ENCODE results near the gene NINJ2. TPM values are rescaled to one million over a fixed set of nuclear protein-coding genes. Genes with fewer than 3 reads are reported as not detected.
A peak's percentile ranks its signal among the peaks of the same experiment; 100 is the strongest.

The NINJ2 gene
- total RNA-seq, 2 experiments from 2014 or later = 2.2 to 2.5 TPM

DNA sequence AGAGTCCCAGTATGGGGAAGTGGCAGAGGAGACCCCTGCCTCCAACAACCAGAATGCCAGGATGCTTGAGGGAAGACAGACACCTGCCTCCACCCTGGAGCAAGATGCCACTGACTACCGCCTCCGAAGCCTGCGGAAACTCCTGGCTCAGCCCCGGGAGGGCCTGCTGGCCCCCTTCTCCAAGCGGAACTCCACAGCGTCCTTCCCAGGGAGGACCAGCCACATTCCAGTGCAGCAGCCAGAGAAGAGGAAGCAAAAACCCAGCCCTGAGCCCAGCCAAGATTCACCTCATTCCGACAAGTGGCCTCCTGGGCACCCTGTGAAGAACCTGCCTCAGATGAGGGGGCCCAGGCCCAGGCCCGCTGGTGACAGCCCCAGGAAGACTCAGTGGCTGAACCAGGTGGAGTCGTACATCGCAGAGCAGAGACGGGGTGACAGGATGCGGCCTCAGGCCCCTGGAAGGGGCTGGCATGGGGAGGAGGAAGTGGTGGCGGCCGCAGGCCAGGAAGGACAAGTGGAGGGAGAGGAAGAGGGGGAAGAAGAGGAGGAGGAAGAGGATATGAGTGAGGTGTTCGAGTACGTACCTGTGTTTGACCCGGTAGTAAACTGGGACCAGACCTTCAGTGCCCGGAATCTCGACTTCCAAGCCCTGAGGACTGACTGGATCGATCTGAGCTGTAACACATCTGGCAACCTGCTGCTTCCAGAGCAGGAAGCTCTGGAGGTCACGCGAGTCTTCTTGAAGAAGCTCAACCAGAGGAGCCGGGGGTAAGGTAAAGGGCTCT is 109.8 kb downstream of the NINJ2 start:
- H3K27me3 Mint-ChIP-seq = no peaks in the 10 kb centered on the region
- H3K36me3 Mint-ChIP-seq (ENCODE audit: low read depth) = peaks cover 6% of the 10 kb centered on the region
- DNase-seq (peak; percentile 70), ATAC-seq (peak; percentile 84)
- peak overlapping the region; percentile 87 for H3K27ac Mint-ChIP-seq
- H3K4me1 Mint-ChIP-seq (ENCODE audit: low read depth) = peaks cover 42% of the 10 kb centered on the region
- intact Hi-C loops (cut with micrococcal nuclease) = no loop called here
- ChIA-PET CTCF (interaction anchor here (0.9 to 3.2 kb wide), 6 partner anchors 16 to 111 kb away, joined by 3 to 19 read pairs (median 8); no protein-coding TSS in a partner anchor), POLR2A (interaction anchor here (1.2 kb wide), 1 partner anchor 101 kb away, joined by 4 read pairs; no protein-coding TSS in a partner anchor)
- H3K4me3 Mint-ChIP-seq = peak overlapping the region; percentile 85
- TF ChIP-seq, protein P1, sequence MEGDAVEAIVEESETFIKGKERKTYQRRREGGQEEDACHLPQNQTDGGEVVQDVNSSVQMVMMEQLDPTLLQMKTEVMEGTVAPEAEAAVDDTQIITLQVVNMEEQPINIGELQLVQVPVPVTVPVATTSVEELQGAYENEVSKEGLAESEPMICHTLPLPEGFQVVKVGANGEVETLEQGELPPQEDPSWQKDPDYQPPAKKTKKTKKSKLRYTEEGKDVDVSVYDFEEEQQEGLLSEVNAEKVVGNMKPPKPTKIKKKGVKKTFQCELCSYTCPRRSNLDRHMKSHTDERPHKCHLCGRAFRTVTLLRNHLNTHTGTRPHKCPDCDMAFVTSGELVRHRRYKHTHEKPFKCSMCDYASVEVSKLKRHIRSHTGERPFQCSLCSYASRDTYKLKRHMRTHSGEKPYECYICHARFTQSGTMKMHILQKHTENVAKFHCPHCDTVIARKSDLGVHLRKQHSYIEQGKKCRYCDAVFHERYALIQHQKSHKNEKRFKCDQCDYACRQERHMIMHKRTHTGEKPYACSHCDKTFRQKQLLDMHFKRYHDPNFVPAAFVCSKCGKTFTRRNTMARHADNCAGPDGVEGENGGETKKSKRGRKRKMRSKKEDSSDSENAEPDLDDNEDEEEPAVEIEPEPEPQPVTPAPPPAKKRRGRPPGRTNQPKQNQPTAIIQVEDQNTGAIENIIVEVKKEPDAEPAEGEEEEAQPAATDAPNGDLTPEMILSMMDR (IDR thresholded peaks at IDR 0.05) = no peak
- no peaks in the 10 kb centered on the region for H3K9me3 Mint-ChIP-seq

DNA sequence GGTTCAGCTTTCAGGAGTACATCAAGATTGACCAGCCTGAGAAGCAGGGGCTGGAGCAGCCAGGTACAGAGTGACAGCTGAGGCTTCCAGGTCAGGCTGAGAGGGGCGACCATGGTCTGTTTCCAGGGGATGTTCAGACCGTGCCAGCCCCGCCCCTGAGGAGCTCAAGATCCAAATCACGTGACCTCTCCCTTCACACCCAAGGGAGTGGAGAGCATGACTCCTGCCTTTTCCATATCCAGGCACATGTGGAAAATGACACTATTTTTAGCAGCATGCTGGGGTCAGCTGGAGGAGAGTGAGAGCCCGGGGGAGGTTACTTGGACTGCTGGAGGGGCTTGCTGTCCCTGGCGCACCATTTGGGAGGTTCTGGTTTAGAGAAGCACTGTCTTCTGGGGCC is 110.8 kb downstream of the NINJ2 start:
- Mint-ChIP-seq H3K36me3 (ENCODE audit: low read depth) (peaks cover 6% of the 10 kb centered on the region), H3K4me1 (ENCODE audit: low read depth) (peaks cover 42% of the 10 kb centered on the region), H3K27ac (no peak overlapping the region), H3K27me3 (no peaks in the 10 kb centered on the region), H3K4me3 (peak overlapping the region; percentile 26), H3K9me3 (no peaks in the 10 kb centered on the region)
- TF ChIP-seq, protein P1 (IDR thresholded peaks at IDR 0.05) = no peak
- CTCF ChIA-PET = interaction anchor here (0.7 to 2.9 kb wide), 4 partner anchors 13 to 110 kb away, joined by 3 to 19 read pairs (median 9); no protein-coding TSS in a partner anchor
- intact Hi-C loops (cut with micrococcal nuclease) = no loop called here
- DNase-seq = no peak
- ATAC-seq = no peak
- POLR2A ChIA-PET = interaction anchor here (1.2 kb wide), 1 partner anchor 202 kb away, joined by 3 read pairs; no protein-coding TSS in a partner anchor

DNA sequence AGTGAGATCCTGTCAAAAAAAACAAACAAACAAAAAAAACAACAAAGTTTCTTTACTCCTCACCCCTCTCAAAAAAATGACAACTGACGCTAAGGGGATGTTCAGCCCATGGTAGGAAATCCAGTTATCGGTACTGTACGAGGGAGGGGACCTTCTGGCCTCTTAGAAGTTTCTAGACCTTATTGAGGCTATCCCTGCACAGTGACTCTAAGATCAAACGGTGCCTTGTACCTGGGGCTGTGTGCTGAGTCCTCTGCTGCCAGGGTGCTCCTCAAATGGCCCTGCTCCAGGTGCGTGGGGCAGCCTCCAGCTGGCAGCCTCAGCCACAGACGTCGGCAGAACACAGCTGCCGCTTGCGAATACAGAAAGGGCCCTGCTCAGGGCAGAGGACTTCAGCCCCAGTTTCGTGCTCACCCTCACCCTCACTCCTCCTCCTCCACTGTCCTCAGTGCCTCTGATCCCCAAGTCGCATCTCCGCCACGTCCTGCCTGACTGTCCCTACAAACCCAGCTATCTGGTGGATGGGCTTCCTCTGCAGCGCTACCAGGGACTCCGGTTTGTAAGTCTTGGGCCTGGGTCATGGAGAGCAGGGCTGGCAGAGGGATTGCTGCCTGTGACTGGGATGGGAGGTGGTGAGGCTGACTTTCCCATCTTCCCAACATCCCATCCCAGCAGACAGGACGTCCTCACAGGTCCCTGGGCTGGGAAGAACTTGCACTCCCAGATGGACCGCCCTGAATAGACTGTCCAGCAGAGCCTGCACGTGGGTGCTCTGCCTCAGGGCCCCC is 112.6 kb downstream of the NINJ2 start:
- H3K36me3 Mint-ChIP-seq (ENCODE audit: low read depth) = peaks cover 6% of the 10 kb centered on the region
- TF ChIP-seq, protein P1 (IDR thresholded peaks at IDR 0.05) = no peak
- H3K4me1 Mint-ChIP-seq (ENCODE audit: low read depth) = peaks cover 43% of the 10 kb centered on the region
- CTCF ChIA-PET = interaction anchor here (0.8 to 2.9 kb wide), 5 partner anchors 11 to 265 kb away, joined by 3 to 19 read pairs (median 7); no protein-coding TSS in a partner anchor
- DNase-seq (no peak), ATAC-seq (no peak)
- H3K27ac Mint-ChIP-seq = no peak overlapping the region
- H3K9me3 Mint-ChIP-seq = no peaks in the 10 kb centered on the region
- no peak overlapping the region for H3K4me3 Mint-ChIP-seq
- POLR2A ChIA-PET = no interaction called here
- H3K27me3 Mint-ChIP-seq = peaks cover 4% of the 10 kb centered on the region
- intact Hi-C loops (cut with micrococcal nuclease) = no loop called here

DNA sequence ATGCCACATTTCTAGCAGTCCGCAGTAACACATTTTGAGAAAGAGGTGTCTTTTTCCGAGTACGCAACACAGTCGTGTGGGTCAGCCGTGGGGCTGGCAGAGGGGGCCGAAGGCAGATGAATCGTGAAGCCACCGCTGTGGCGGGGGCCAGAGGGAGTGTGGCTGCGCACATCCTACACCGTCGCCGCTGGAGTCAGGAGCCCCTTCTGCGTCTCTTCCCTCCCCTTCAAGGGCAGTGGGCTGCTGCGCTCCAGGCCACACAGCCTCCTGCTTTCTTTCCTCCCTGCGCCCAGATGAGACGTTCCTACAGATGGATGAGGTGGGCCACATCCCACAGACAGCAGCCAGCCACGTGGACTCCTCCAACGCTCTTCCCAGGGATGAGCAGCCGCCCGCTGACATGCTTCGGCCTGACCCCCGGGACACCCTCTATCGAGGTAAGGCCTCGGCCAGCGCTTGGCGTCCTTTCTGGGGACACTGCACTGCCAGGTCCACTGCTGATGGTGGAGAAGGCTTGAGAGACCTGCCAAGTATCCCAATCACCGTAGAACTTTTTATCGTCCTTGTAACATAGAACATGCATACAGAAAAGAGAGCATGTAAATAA is 113.7 kb downstream of the NINJ2 start:
- Mint-ChIP-seq H3K4me1 (ENCODE audit: low read depth) (peaks cover 39% of the 10 kb centered on the region), H3K36me3 (ENCODE audit: low read depth) (peaks cover 5% of the 10 kb centered on the region), H3K9me3 (no peaks in the 10 kb centered on the region), H3K27ac (no peak overlapping the region), H3K4me3 (no peak overlapping the region), H3K27me3 (peaks cover 4% of the 10 kb centered on the region)
- POLR2A ChIA-PET = no interaction called here
- CTCF ChIA-PET = interaction anchor here (3.5 kb wide), 1 partner anchor 96 kb away, joined by 114 read pairs; no protein-coding TSS in a partner anchor
- intact Hi-C loops (cut with micrococcal nuclease) = loop anchor here (5.0 kb wide), 1 partner anchor 92 kb away; the partner anchor contains the start of gene B4GALNT3
- ATAC-seq (no peak), DNase-seq (no peak)
- TF ChIP-seq, protein P1 (IDR thresholded peaks at IDR 0.05) = no peak
